Measurements from ENCODE around the gene ZNF473.

GRCh38 chr19:49983645-49984229 lies 42.1 kb upstream of the ZNF473 start:
- TF ChIP-seq MXD4 (CRISPR knock-in tag; IDR thresholded peaks at IDR 0.05; ENCODE audit: borderline replicate concordance) (no peak), CTCF (IDR thresholded peaks at IDR 0.05) (peak; percentile 89), MAX (CRISPR knock-in tag; IDR thresholded peaks at IDR 0.05) (no peak)

All from WTC11 (cell line).